Naive thymus-derived CD8-positive, alpha-beta T cell (primary cell): ENCODE data around the gene PLEKHF1. TPM values are rescaled to one million over a fixed set of nuclear protein-coding genes. Genes with fewer than 3 reads are reported as not detected.

Experiments used
- ATAC-seq, 2 donors: fragments of 150-1000 bp; cut with Tn5 transposase in 1 of 2; sonication (Bioruptor Pico), chemical (Tn5 transposase) in 1 of 2; 1 replicate in 1 of 2; 2 replicates in 1 of 2; pipeline ENCODE4 v1.10.0; 2021; ENCODE audit warnings: mild to moderate bottlenecking in 2 of 2, moderate library complexity in 2 of 2
- POLR2A ChIA-PET: fragments of 350-600 bp; sonication (Branson Sonifier 250); formaldehyde crosslinking; loops from one replicate; lab custom pipeline; 2021; ENCODE audit warnings: antibody characterized with exemption; lab: Charles Lee
- DNase-seq, 10 donors: peaks; one replicate each; pipeline versions ENCODE4 v3.0.0 to v3.0.0-alpha.2; 2020 to 2022
- H3K27ac Mint-ChIP-seq, 10 donors: one replicate each; pipeline ENCODE4 v1.8.0; 2020 to 2022; ENCODE audit warnings: mild to moderate bottlenecking in 10 of 10, mixed read lengths in 10 of 10, moderate library complexity in 4 of 10, inconsistent platforms in 1 of 10
- H3K27me3 Mint-ChIP-seq, 5 donors: one replicate each; pipeline ENCODE4 v1.8.0; 2021 to 2022; ENCODE audit warnings: mixed read lengths in 5 of 5
- H3K36me3 Mint-ChIP-seq, 3 donors: one replicate each; pipeline ENCODE4 v1.8.0; 2020 to 2022; ENCODE audit warnings: mixed read lengths in 3 of 3, mild to moderate bottlenecking in 2 of 3, inconsistent platforms in 1 of 3
- H3K4me1 Mint-ChIP-seq, 4 donors: one replicate each; pipeline ENCODE4 v1.8.0; 2021 to 2022; ENCODE audit warnings: mixed read lengths in 4 of 4
- H3K4me3 Mint-ChIP-seq, 10 donors: one replicate each; pipeline ENCODE4 v1.8.0; 2020 to 2022; ENCODE audit warnings: mild to moderate bottlenecking in 10 of 10, mixed read lengths in 10 of 10, moderate library complexity in 6 of 10, inconsistent platforms in 1 of 10
- H3K9me3 Mint-ChIP-seq, 9 donors: one replicate each; pipeline ENCODE4 v1.8.0; 2020 to 2022; ENCODE audit warnings: mixed read lengths in 9 of 9, mild to moderate bottlenecking in 3 of 9, inconsistent platforms in 1 of 9, moderate library complexity in 1 of 9
- polyA plus RNA-seq, 3 donors: library from polyadenylated mRNA; unstranded; fragments of 300-500 nt; fragmentation: Illumina TruSeq; gene quantifications; one replicate each; pipeline ENCODE4 v1.2.3, GENCODE V29; 2021
- total RNA-seq, 8 experiments: library from RNA in 2 of 8; stranded (reverse) in 2 of 8; gene quantifications; one replicate each; pipeline ENCODE4 v1.2.3 and lab custom pipeline; 2021 to 2026

The PLEKHF1 gene
- total and polyA plus RNA-seq, 5 experiments from 2014 or later: 3.8 to 19.8 (median 18.0) TPM

- H3K27me3 Mint-ChIP-seq: no peaks in the 10 kb centered on the region
- peaks cover 0 to 6% (median 0%) of the 10 kb centered on the region in 3 donors for H3K36me3 Mint-ChIP-seq
- peak overlapping the region in 2 of 10 donors; percentile 8 to 14 for H3K27ac Mint-ChIP-seq
- POLR2A ChIA-PET: no interaction called here
- H3K9me3 Mint-ChIP-seq: peaks cover 0 to 8% (median 0%) of the 10 kb centered on the region in 9 donors
- H3K4me1 Mint-ChIP-seq: peaks cover 5 to 20% (median 17%) of the 10 kb centered on the region in 4 donors
- ATAC-seq: no peak
- DNase-seq: no peak
- no peak overlapping the region for H3K4me3 Mint-ChIP-seq
Measured at GRCh38 chr19:29655648-29656335, 9.5 kb upstream of the PLEKHF1 start.

- Mint-ChIP-seq H3K36me3 (peaks cover 0 to 5% (median 0%) of the 10 kb centered on the region in 3 donors), H3K27ac (peak overlapping the region in 1 of 10 donors; percentile 47), H3K4me1 (peaks cover 15 to 34% (median 27%) of the 10 kb centered on the region in 4 donors), H3K9me3 (peaks cover 0 to 8% (median 0%) of the 10 kb centered on the region in 9 donors), H3K4me3 (no peak overlapping the region), H3K27me3 (no peaks in the 10 kb centered on the region)
- POLR2A ChIA-PET: interaction anchor here (1.0 to 1.1 kb wide), 2 partner anchors 13 to 14 kb away, joined by 3 read pairs; no protein-coding TSS in a partner anchor
- ATAC-seq (no peak), DNase-seq (no peak)
Measured at GRCh38 chr19:29658221-29658991, 6.9 kb upstream of the PLEKHF1 start.

- H3K36me3 Mint-ChIP-seq: no peaks in the 10 kb centered on the region
- peak overlapping the region; percentile 74 to 93 (median 89) for H3K27ac Mint-ChIP-seq
- H3K4me3 Mint-ChIP-seq: peak overlapping the region in 9 of 10 donors; percentile 40 to 73 (median 53)
- ATAC-seq (peak; percentile 28 to 60), DNase-seq (peak in 7 of 10 donors; percentile 45 to 77 (median 67))
- H3K27me3 Mint-ChIP-seq: no peaks in the 10 kb centered on the region
- H3K9me3 Mint-ChIP-seq: no peaks in the 10 kb centered on the region
- H3K4me1 Mint-ChIP-seq: peaks cover 18 to 44% (median 31%) of the 10 kb centered on the region in 4 donors
- POLR2A ChIA-PET: interaction anchor here (0.6 to 10.5 kb wide), 7 partner anchors 12 to 280 kb away, joined by 3 to 154 read pairs (median 6); partner anchors contain the start of genes C19orf12 and POP4
Measured at GRCh38 chr19:29660835-29661234, 4.4 kb upstream of the PLEKHF1 start.

- no peak for DNase-seq
- POLR2A ChIA-PET: interaction anchor here (1.7 to 10.5 kb wide), 4 partner anchors 11 to 53 kb away, joined by 5 to 154 read pairs (median 84); partner anchors contain the start of gene POP4
- peak overlapping the region in 9 of 10 donors; percentile 17 to 89 (median 66) for H3K27ac Mint-ChIP-seq
- no peaks in the 10 kb centered on the region for H3K36me3 Mint-ChIP-seq
- H3K9me3 Mint-ChIP-seq: no peaks in the 10 kb centered on the region
- H3K4me3 Mint-ChIP-seq: peak overlapping the region in 2 of 10 donors; percentile 4 to 18
- H3K4me1 Mint-ChIP-seq: peaks cover 24 to 51% (median 40%) of the 10 kb centered on the region in 4 donors
- no peak for ATAC-seq
- H3K27me3 Mint-ChIP-seq: no peaks in the 10 kb centered on the region
Measured at GRCh38 chr19:29662278-29662603, 3.0 kb upstream of the PLEKHF1 start.

- Mint-ChIP-seq H3K27ac (peak overlapping the region; percentile 14 to 90 (median 70)), H3K36me3 (no peaks in the 10 kb centered on the region), H3K4me3 (peak overlapping the region in 3 of 10 donors; percentile 6 to 48 (median 29)), H3K9me3 (no peaks in the 10 kb centered on the region), H3K27me3 (no peaks in the 10 kb centered on the region), H3K4me1 (peaks cover 24 to 56% (median 46%) of the 10 kb centered on the region in 4 donors)
- POLR2A ChIA-PET: interaction anchor here (0.5 to 10.5 kb wide), 6 partner anchors 10 to 66 kb away, joined by 3 to 154 read pairs (median 16); partner anchors contain the start of gene POP4
- ATAC-seq (no peak), DNase-seq (no peak)
Measured at GRCh38 chr19:29662604-29663404, 2.5 kb upstream of the PLEKHF1 start.

GRCh38 chr19:29663861-29664752, 1.2 kb upstream of the PLEKHF1 start:
- H3K4me1 Mint-ChIP-seq: peaks cover 24 to 69% (median 58%) of the 10 kb centered on the region in 4 donors

GRCh38 chr19:29664753-29665214, 477 bp upstream of the PLEKHF1 start:
- ATAC-seq: peak; percentile 5 to 15
- Mint-ChIP-seq H3K9me3 (no peaks in the 10 kb centered on the region), H3K27me3 (no peaks in the 10 kb centered on the region), H3K36me3 (peaks cover 0 to 2% (median 0%) of the 10 kb centered on the region in 3 donors), H3K27ac (peak overlapping the region; percentile 75 to 92 (median 86)), H3K4me3 (peak overlapping the region; percentile 72 to 94 (median 79)), H3K4me1 (peaks cover 27 to 74% (median 65%) of the 10 kb centered on the region in 4 donors)
- POLR2A ChIA-PET: interaction anchor here (0.7 to 10.5 kb wide), 7 partner anchors 9 to 55 kb away, joined by 3 to 154 read pairs (median 26); partner anchors contain the start of genes C19orf12 and POP4
- no peak for DNase-seq

More at GRCh38 chr19:29663861-29664752, 1.2 kb upstream of the PLEKHF1 start:
- no peaks in the 10 kb centered on the region for H3K9me3 Mint-ChIP-seq
- H3K27me3 Mint-ChIP-seq: no peaks in the 10 kb centered on the region
- H3K4me3 Mint-ChIP-seq: peak overlapping the region; percentile 72 to 94 (median 79)
- no peak for DNase-seq
- peak overlapping the region; percentile 75 to 92 (median 86) for H3K27ac Mint-ChIP-seq
- POLR2A ChIA-PET: interaction anchor here (0.7 to 10.5 kb wide), 6 partner anchors 16 to 55 kb away, joined by 3 to 154 read pairs (median 45); partner anchors contain the start of genes C19orf12 and POP4
- ATAC-seq: no peak
- H3K36me3 Mint-ChIP-seq: no peaks in the 10 kb centered on the region

GRCh38 chr19:29665826-29666577, 741 bp downstream of the PLEKHF1 start:
- Mint-ChIP-seq H3K4me3 (peak overlapping the region; percentile 87 to 94 (median 92)), H3K4me1 (peaks cover 25 to 74% (median 66%) of the 10 kb centered on the region in 4 donors), H3K9me3 (no peaks in the 10 kb centered on the region), H3K27me3 (no peaks in the 10 kb centered on the region), H3K36me3 (peaks cover 0 to 7% (median 0%) of the 10 kb centered on the region in 3 donors), H3K27ac (peak overlapping the region; percentile 89 to 99 (median 96))
- POLR2A ChIA-PET: interaction anchor here (0.6 to 10.5 kb wide), 10 partner anchors 8 to 63 kb away, joined by 3 to 154 read pairs (median 8); partner anchors contain the start of genes C19orf12 and POP4
- ATAC-seq (peak; percentile 2 to 17), DNase-seq (peak in 1 of 10 donors; percentile 25)

GRCh38 chr19:29666578-29667386, 1.5 kb downstream of the PLEKHF1 start:
- Mint-ChIP-seq H3K4me3 (peak overlapping the region; percentile 87 to 94 (median 92)), H3K27me3 (no peaks in the 10 kb centered on the region), H3K36me3 (peaks cover 0 to 8% (median 0%) of the 10 kb centered on the region in 3 donors), H3K27ac (peak overlapping the region; percentile 89 to 99 (median 96)), H3K4me1 (peaks cover 30 to 76% (median 69%) of the 10 kb centered on the region in 4 donors), H3K9me3 (no peaks in the 10 kb centered on the region)
- POLR2A ChIA-PET: interaction anchor here (0.6 to 10.5 kb wide), 7 partner anchors 14 to 64 kb away, joined by 3 to 154 read pairs (median 26); partner anchors contain the start of genes C19orf12 and POP4
- DNase-seq (peak in 1 of 10 donors; percentile 33), ATAC-seq (no peak)
